HEK293 (cell line): ENCODE data around the gene LARP6.

ENCODE experiments used
- PRDM1 ChIP-seq: fragments of 450-650 bp; formaldehyde crosslinking; IDR thresholded peaks from 2 replicates; pipeline ENCODE4; 2016; ENCODE audit warnings: missing biosample characterization, missing genetic modification characterization
- SP3 ChIP-seq: fragments of 450-650 bp; formaldehyde crosslinking; IDR thresholded peaks from 2 replicates; pipeline ENCODE4 v1.5.1; 2016; ENCODE audit warnings: missing biosample characterization, missing genetic modification characterization
- TRIM28 ChIP-seq: IDR thresholded peaks from 2 replicates; pipeline ENCODE4 v1.6.1; 2011; ENCODE audit warnings: low read length, control low read depth, borderline replicate concordance
- WT1 ChIP-seq: fragments of 450-650 bp; formaldehyde crosslinking; IDR thresholded peaks from 2 replicates; pipeline ENCODE4 v1.5.1; 2016; ENCODE audit warnings: missing biosample characterization, missing genetic modification characterization
- YY2 ChIP-seq: fragments of 450-650 bp; formaldehyde crosslinking; IDR thresholded peaks from 2 replicates; pipeline ENCODE4 v1.5.1; 2016; ENCODE audit warnings: missing biosample characterization, missing genetic modification characterization
- ZBTB1 ChIP-seq: fragments of 450-650 bp; formaldehyde crosslinking; IDR thresholded peaks from 2 replicates; pipeline ENCODE4 v1.5.1; 2016; ENCODE audit warnings: missing biosample characterization, missing genetic modification characterization
- ZIC2 ChIP-seq: fragments of 450-650 bp; formaldehyde crosslinking; IDR thresholded peaks from 2 replicates; pipeline ENCODE4 v1.5.1; 2016; ENCODE audit warnings: missing biosample characterization, missing genetic modification characterization
- ZNF10 ChIP-seq: fragments of 450-650 bp; formaldehyde crosslinking; IDR thresholded peaks from 2 replicates; pipeline ENCODE4 v1.5.1; 2017; ENCODE audit warnings: missing biosample characterization, missing genetic modification characterization
- ZNF138 ChIP-seq: fragments of 450-650 bp; formaldehyde crosslinking; IDR thresholded peaks from 2 replicates; pipeline ENCODE4 v1.5.1; 2016; ENCODE audit warnings: missing biosample characterization, missing genetic modification characterization, borderline replicate concordance
- ZNF146 ChIP-seq: fragments of 450-650 bp; formaldehyde crosslinking; IDR thresholded peaks from 2 replicates; pipeline ENCODE4 v1.5.1; 2016; ENCODE audit warnings: missing biosample characterization, missing genetic modification characterization
- ZNF184 ChIP-seq: fragments of 450-650 bp; IDR thresholded peaks from 2 replicates; pipeline ENCODE4 v1.5.1; 2018; ENCODE audit warnings: missing biosample characterization, mild to moderate bottlenecking, missing genetic modification characterization
- ZNF302 ChIP-seq: fragments of 450-650 bp; formaldehyde crosslinking; IDR thresholded peaks from 2 replicates; pipeline ENCODE4 v1.5.1; 2016; ENCODE audit warnings: missing biosample characterization, missing genetic modification characterization, low read depth
- ZNF529 ChIP-seq: fragments of 450-650 bp; formaldehyde crosslinking; IDR thresholded peaks from 2 replicates; pipeline ENCODE4 v1.5.1; 2017; ENCODE audit warnings: missing genetic modification characterization, missing biosample characterization; ENCODE audit not compliant: insufficient replicate concordance
- ZNF530 ChIP-seq: fragments of 450-650 bp; formaldehyde crosslinking; IDR thresholded peaks from 2 replicates; pipeline ENCODE4 v1.5.1; 2016; ENCODE audit warnings: low read depth, missing biosample characterization, missing genetic modification characterization
- ZNF548 ChIP-seq: fragments of 450-650 bp; formaldehyde crosslinking; IDR thresholded peaks from 2 replicates; pipeline ENCODE4 v1.5.1; 2016; ENCODE audit warnings: missing biosample characterization, missing genetic modification characterization
- ZNF596 ChIP-seq: fragments of 450-650 bp; IDR thresholded peaks from 2 replicates; pipeline ENCODE4 v1.5.0; 2018; ENCODE audit warnings: missing biosample characterization, mild to moderate bottlenecking, missing genetic modification characterization, moderate library complexity
- ZNF660 ChIP-seq: fragments of 450-650 bp; IDR thresholded peaks from 2 replicates; pipeline ENCODE4 v1.5.1; 2018; ENCODE audit warnings: missing biosample characterization, mild to moderate bottlenecking, missing genetic modification characterization
- ZNF768 ChIP-seq: fragments of 450-650 bp; formaldehyde crosslinking; IDR thresholded peaks from 2 replicates; pipeline ENCODE4 v1.5.1; 2018; ENCODE audit warnings: missing biosample characterization, mild to moderate bottlenecking, missing genetic modification characterization
- ZNF776 ChIP-seq: fragments of 450-650 bp; formaldehyde crosslinking; IDR thresholded peaks from 2 replicates; pipeline ENCODE4 v1.5.0; 2017; ENCODE audit warnings: missing biosample characterization, missing genetic modification characterization, borderline replicate concordance
- TF ChIP-seq, protein P1 (sequence below): fragments of 450-650 bp; formaldehyde crosslinking; IDR thresholded peaks from 2 replicates; pipeline ENCODE4 v1.5.1; 2016; ENCODE audit warnings: missing biosample characterization, missing genetic modification characterization
- TF ChIP-seq, protein P2 (sequence below): fragments of 450-650 bp; formaldehyde crosslinking; IDR thresholded peaks from 2 replicates; pipeline ENCODE4 v1.5.1; 2016; ENCODE audit warnings: missing biosample characterization, missing genetic modification characterization
- TF ChIP-seq, protein P3 (sequence below): fragments of 450-650 bp; formaldehyde crosslinking; IDR thresholded peaks from 2 replicates; pipeline ENCODE4 v1.5.1; 2016; ENCODE audit warnings: missing biosample characterization, missing genetic modification characterization
- TF ChIP-seq, protein P4 (sequence below): fragments of 450-650 bp; formaldehyde crosslinking; IDR thresholded peaks from 2 replicates; pipeline ENCODE4 v1.5.1; 2016; ENCODE audit warnings: missing biosample characterization, missing genetic modification characterization
- TF ChIP-seq, protein P5 (sequence below): fragments of 450-650 bp; formaldehyde crosslinking; IDR thresholded peaks from 2 replicates; pipeline ENCODE4 v1.5.1; 2017; ENCODE audit warnings: missing biosample characterization, missing genetic modification characterization
- TF ChIP-seq, protein P6 (sequence below): sonication (generic); formaldehyde crosslinking; IDR thresholded peaks from 2 replicates; pipeline ENCODE4 v1.8.1; 2022; ENCODE audit warnings: mild to moderate bottlenecking, moderate library complexity, missing genetic modification reagents

Gene LARP6

DNA sequence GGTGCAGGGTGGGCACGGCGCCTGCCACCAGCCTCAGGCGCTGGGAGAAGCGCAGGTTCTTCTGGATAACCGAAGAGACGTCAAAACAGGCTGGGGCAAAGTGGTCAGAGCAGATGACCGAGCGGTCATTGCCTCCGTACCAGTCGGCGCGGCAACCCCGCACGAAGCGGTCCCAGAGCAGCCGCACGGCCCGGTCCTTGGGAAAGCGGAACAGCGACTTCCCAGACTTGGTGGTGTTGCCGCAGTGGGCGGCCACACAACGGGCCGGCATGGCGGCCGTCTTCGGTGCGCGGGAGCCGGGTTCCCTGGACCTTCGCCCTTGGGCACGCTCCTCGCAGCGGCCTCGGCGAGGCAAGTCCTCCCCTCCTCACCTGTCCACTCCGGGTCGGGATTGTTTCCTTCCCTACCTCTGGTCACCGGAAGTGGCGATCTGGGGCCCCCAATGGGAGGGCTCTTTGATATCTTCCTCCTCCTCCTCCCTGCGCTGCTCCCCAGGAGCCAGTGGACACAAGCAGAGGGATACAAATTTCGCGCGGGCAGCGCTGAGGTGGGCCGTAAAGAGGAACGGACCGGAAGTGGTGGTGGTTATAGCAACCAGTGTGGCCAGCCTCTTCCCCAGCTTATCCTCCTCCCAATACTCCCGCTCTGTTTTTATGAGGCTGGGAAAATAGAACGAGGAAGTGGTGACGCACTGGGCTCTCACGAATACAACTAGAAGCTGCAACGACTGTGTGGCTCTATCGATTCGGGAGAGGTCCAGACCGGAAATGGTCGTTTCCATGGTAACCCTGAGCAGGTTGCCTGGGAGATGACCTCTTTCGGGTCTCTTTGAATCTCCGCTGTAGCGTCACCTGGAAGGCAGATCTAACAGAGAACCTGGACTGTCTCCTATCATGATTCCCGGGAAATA lies 38.3 kb upstream of the LARP6 start, which contains the start of the genes LRRC49 and THAP10 (continued):
- TF ChIP-seq, protein P1, sequence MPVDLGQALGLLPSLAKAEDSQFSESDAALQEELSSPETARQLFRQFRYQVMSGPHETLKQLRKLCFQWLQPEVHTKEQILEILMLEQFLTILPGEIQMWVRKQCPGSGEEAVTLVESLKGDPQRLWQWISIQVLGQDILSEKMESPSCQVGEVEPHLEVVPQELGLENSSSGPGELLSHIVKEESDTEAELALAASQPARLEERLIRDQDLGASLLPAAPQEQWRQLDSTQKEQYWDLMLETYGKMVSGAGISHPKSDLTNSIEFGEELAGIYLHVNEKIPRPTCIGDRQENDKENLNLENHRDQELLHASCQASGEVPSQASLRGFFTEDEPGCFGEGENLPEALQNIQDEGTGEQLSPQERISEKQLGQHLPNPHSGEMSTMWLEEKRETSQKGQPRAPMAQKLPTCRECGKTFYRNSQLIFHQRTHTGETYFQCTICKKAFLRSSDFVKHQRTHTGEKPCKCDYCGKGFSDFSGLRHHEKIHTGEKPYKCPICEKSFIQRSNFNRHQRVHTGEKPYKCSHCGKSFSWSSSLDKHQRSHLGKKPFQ, result no peak
- TF ChIP-seq SP3 (tag by site-specific recombination), result peak; percentile 83
- no peak for TF ChIP-seq ZNF776 (tag by site-specific recombination)
- peak; percentile 80 for TF ChIP-seq YY2
- TF ChIP-seq, protein P2, sequence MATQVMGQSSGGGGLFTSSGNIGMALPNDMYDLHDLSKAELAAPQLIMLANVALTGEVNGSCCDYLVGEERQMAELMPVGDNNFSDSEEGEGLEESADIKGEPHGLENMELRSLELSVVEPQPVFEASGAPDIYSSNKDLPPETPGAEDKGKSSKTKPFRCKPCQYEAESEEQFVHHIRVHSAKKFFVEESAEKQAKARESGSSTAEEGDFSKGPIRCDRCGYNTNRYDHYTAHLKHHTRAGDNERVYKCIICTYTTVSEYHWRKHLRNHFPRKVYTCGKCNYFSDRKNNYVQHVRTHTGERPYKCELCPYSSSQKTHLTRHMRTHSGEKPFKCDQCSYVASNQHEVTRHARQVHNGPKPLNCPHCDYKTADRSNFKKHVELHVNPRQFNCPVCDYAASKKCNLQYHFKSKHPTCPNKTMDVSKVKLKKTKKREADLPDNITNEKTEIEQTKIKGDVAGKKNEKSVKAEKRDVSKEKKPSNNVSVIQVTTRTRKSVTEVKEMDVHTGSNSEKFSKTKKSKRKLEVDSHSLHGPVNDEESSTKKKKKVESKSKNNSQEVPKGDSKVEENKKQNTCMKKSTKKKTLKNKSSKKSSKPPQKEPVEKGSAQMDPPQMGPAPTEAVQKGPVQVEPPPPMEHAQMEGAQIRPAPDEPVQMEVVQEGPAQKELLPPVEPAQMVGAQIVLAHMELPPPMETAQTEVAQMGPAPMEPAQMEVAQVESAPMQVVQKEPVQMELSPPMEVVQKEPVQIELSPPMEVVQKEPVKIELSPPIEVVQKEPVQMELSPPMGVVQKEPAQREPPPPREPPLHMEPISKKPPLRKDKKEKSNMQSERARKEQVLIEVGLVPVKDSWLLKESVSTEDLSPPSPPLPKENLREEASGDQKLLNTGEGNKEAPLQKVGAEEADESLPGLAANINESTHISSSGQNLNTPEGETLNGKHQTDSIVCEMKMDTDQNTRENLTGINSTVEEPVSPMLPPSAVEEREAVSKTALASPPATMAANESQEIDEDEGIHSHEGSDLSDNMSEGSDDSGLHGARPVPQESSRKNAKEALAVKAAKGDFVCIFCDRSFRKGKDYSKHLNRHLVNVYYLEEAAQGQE (tag by site-specific recombination), result peak; percentile 74
- peak; percentile 73; the same call in 1 of the 2 replicates for TF ChIP-seq TRIM28
- peak; percentile 50; the same call in 1 of the 2 replicates for TF ChIP-seq ZNF146
- peak; percentile 99 for TF ChIP-seq ZNF660 (tag by site-specific recombination)
- TF ChIP-seq ZBTB1 (tag by site-specific recombination), result peak; percentile 39; the same call in 1 of the 2 replicates
- TF ChIP-seq, protein P3, sequence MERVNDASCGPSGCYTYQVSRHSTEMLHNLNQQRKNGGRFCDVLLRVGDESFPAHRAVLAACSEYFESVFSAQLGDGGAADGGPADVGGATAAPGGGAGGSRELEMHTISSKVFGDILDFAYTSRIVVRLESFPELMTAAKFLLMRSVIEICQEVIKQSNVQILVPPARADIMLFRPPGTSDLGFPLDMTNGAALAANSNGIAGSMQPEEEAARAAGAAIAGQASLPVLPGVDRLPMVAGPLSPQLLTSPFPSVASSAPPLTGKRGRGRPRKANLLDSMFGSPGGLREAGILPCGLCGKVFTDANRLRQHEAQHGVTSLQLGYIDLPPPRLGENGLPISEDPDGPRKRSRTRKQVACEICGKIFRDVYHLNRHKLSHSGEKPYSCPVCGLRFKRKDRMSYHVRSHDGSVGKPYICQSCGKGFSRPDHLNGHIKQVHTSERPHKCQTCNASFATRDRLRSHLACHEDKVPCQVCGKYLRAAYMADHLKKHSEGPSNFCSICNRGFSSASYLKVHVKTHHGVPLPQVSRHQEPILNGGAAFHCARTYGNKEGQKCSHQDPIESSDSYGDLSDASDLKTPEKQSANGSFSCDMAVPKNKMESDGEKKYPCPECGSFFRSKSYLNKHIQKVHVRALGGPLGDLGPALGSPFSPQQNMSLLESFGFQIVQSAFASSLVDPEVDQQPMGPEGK (tag by site-specific recombination), result peak; percentile 98
- TF ChIP-seq ZNF768, result 0 out of 2 replicates have a peak, but pooled peaks have one; percentile 47
- TF ChIP-seq ZIC2 (tag by site-specific recombination), result peak; percentile 93
- no peak for TF ChIP-seq ZNF302 (tag by site-specific recombination)
- peak; percentile 82; the same call in 1 of the 2 replicates for TF ChIP-seq WT1 (tag by site-specific recombination)
- TF ChIP-seq, protein P4, sequence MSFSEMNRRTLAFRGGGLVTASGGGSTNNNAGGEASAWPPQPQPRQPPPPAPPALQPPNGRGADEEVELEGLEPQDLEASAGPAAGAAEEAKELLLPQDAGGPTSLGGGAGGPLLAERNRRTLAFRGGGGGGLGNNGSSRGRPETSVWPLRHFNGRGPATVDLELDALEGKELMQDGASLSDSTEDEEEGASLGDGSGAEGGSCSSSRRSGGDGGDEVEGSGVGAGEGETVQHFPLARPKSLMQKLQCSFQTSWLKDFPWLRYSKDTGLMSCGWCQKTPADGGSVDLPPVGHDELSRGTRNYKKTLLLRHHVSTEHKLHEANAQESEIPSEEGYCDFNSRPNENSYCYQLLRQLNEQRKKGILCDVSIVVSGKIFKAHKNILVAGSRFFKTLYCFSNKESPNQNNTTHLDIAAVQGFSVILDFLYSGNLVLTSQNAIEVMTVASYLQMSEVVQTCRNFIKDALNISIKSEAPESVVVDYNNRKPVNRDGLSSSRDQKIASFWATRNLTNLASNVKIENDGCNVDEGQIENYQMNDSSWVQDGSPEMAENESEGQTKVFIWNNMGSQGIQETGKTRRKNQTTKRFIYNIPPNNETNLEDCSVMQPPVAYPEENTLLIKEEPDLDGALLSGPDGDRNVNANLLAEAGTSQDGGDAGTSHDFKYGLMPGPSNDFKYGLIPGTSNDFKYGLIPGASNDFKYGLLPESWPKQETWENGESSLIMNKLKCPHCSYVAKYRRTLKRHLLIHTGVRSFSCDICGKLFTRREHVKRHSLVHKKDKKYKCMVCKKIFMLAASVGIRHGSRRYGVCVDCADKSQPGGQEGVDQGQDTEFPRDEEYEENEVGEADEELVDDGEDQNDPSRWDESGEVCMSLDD (tag by site-specific recombination), result peak; percentile 96
- peak; percentile 80 for TF ChIP-seq ZNF596
- TF ChIP-seq, protein P5, sequence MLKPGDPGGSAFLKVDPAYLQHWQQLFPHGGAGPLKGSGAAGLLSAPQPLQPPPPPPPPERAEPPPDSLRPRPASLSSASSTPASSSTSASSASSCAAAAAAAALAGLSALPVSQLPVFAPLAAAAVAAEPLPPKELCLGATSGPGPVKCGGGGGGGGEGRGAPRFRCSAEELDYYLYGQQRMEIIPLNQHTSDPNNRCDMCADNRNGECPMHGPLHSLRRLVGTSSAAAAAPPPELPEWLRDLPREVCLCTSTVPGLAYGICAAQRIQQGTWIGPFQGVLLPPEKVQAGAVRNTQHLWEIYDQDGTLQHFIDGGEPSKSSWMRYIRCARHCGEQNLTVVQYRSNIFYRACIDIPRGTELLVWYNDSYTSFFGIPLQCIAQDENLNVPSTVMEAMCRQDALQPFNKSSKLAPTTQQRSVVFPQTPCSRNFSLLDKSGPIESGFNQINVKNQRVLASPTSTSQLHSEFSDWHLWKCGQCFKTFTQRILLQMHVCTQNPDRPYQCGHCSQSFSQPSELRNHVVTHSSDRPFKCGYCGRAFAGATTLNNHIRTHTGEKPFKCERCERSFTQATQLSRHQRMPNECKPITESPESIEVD (tag by site-specific recombination), result peak; percentile 98
- no peak for TF ChIP-seq ZNF530 (tag by site-specific recombination)
- peak; percentile 96 for TF ChIP-seq ZNF10 (tag by site-specific recombination)
- no peak; the same call in 1 of the 2 replicates for TF ChIP-seq ZNF548 (tag by site-specific recombination)
- TF ChIP-seq ZNF184, result 0 out of 2 replicates have a peak, but pooled peaks have one; percentile 30
- TF ChIP-seq, protein P6, sequence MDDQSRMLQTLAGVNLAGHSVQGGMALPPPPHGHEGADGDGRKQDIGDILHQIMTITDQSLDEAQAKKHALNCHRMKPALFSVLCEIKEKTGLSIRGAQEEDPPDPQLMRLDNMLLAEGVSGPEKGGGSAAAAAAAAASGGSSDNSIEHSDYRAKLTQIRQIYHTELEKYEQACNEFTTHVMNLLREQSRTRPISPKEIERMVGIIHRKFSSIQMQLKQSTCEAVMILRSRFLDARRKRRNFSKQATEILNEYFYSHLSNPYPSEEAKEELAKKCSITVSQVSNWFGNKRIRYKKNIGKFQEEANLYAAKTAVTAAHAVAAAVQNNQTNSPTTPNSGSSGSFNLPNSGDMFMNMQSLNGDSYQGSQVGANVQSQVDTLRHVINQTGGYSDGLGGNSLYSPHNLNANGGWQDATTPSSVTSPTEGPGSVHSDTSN (CRISPR knock-in tag), result peak; percentile 51; the same call in 1 of the 2 replicates
- no peak for TF ChIP-seq PRDM1
- no peak for TF ChIP-seq ZNF529 (tag by site-specific recombination)
- TF ChIP-seq ZNF138, result no peak
